Stimulated activated CD4-positive, alpha-beta T cell treated with anti-CD3 and anti-CD28 coated beads, Interleukin-1b, Interleukin-23, amount 100 ng/mL, for 24 hours (primary cell): ENCODE measurements around the gene ADAMTS14.
"Not testable (repeated sequence)": the region's sequence is repeated elsewhere in the genome, so short reads cannot be mapped to it uniquely, and the experiment has no call there.

Experiments used
- DNase-seq, 4 experiments: peaks; one replicate each; pipeline ENCODE4 v3.0.0-alpha.2; 2020; ENCODE audit warnings: low read depth in 4 of 4, low spot score in 1 of 4

Gene ADAMTS14

GRCh38 chr10:70749756-70750155 lies 77.5 kb downstream of the ADAMTS14 start:
- no peak for DNase-seq

GRCh38 chr10:70750156-70750703 lies 77.9 kb downstream of the ADAMTS14 start:
- no peak for DNase-seq

GRCh38 chr10:70751356-70751755 lies 79.0 kb downstream of the ADAMTS14 start:
- DNase-seq: no peak

GRCh38 chr10:70751991-70752390 lies 79.7 kb downstream of the ADAMTS14 start:
- no peak for DNase-seq

- DNase-seq: no peak
Observed at GRCh38 chr10:70752571-70752970, 80.3 kb downstream of the ADAMTS14 start.

- DNase-seq: no peak
Observed at GRCh38 chr10:70753026-70753663, 80.8 kb downstream of the ADAMTS14 start.

- no peak for DNase-seq
Observed at GRCh38 chr10:70753841-70754621, 81.7 kb downstream of the ADAMTS14 start.

- DNase-seq: no peak
Observed at GRCh38 chr10:70756700-70757360, 84.5 kb downstream of the ADAMTS14 start.

- no peak for DNase-seq
Observed at GRCh38 chr10:70757856-70758255, 85.5 kb downstream of the ADAMTS14 start.

- DNase-seq: peak; percentile 47 to 58 (median 52)
Observed at GRCh38 chr10:70758757-70759514, 86.6 kb downstream of the ADAMTS14 start.

- no peak for DNase-seq
Observed at GRCh38 chr10:70759781-70760180, 87.5 kb downstream of the ADAMTS14 start.

- no peak for DNase-seq
Observed at GRCh38 chr10:70760271-70760787, 88.0 kb downstream of the ADAMTS14 start.

GRCh38 chr10:70761031-70761601 lies 88.8 kb downstream of the ADAMTS14 start:
- no peak for DNase-seq

- no peak for DNase-seq
Observed at GRCh38 chr10:70761727-70762350, 89.5 kb downstream of the ADAMTS14 start.

GRCh38 chr10:70762441-70763175 lies 90.3 kb downstream of the ADAMTS14 start:
- DNase-seq: no peak

- DNase-seq: no peak
Observed at GRCh38 chr10:70763567-70763966, 91.3 kb downstream of the ADAMTS14 start.

- DNase-seq: no peak
Observed at GRCh38 chr10:70765794-70766594, 93.7 kb downstream of the ADAMTS14 start.

GRCh38 chr10:70768026-70768685 lies 95.8 kb downstream of the ADAMTS14 start:
- not testable (repeated sequence) for DNase-seq
